GM21723 (cell line): ENCODE data around the gene FBXO3.
"Not testable (repeated sequence)": the region's sequence is repeated elsewhere in the genome, so short reads cannot be mapped to it uniquely, and the experiment has no call there.

ENCODE experiments used
- ATAC-seq: cut with Tn5 transposase; IDR thresholded peaks from one replicate; pipeline ENCODE4 v1.9.1; 2021; ENCODE audit warnings: mild to moderate bottlenecking, moderate library complexity; ENCODE audit not compliant: unreplicated experiment

Gene FBXO3

GRCh38 chr11:33773987-33774735, at the start of gene FBXO3:
TSS of gene FBXO3 (minus strand) at chr11:33774520. CDS start at chr11:33774497, 23 bp downstream.
- ATAC-seq = peak; percentile 76

- not testable (repeated sequence) for ATAC-seq
Observed at GRCh38 chr11:33822981-33823380, 48.7 kb upstream of the FBXO3 start.

GRCh38 chr11:33819278-33820035, 45.1 kb upstream of the FBXO3 start:
- ATAC-seq = no peak

- peak; percentile 62 for ATAC-seq
Observed at GRCh38 chr11:33808228-33808828, 34.0 kb upstream of the FBXO3 start.

GRCh38 chr11:33804471-33804870, 30.2 kb upstream of the FBXO3 start:
- no peak for ATAC-seq

GRCh38 chr11:33802194-33802950, 28.1 kb upstream of the FBXO3 start:
- no peak for ATAC-seq

GRCh38 chr11:33801821-33802193, 27.5 kb upstream of the FBXO3 start:
- ATAC-seq = no peak

GRCh38 chr11:33797879-33798278, 23.6 kb upstream of the FBXO3 start:
- no peak for ATAC-seq

GRCh38 chr11:33790040-33790439, 15.7 kb upstream of the FBXO3 start:
- ATAC-seq = no peak

GRCh38 chr11:33788095-33788494, 13.8 kb upstream of the FBXO3 start:
- ATAC-seq = not testable (repeated sequence)

- ATAC-seq = no peak
Observed at GRCh38 chr11:33787076-33787475, 12.8 kb upstream of the FBXO3 start.

- ATAC-seq = no peak
Observed at GRCh38 chr11:33785609-33786008, 11.3 kb upstream of the FBXO3 start.

GRCh38 chr11:33779849-33780528, 5.7 kb upstream of the FBXO3 start:
- no peak for ATAC-seq

- ATAC-seq = no peak
Observed at GRCh38 chr11:33778675-33779074, 4.4 kb upstream of the FBXO3 start.

GRCh38 chr11:33777906-33778305, 3.6 kb upstream of the FBXO3 start:
- ATAC-seq = no peak

GRCh38 chr11:33775832-33776470, 1.6 kb upstream of the FBXO3 start:
- peak; percentile 26 for ATAC-seq

GRCh38 chr11:33775467-33775807, 1.1 kb upstream of the FBXO3 start:
- ATAC-seq = no peak

GRCh38 chr11:33774736-33775466, 581 bp upstream of the FBXO3 start:
- no peak for ATAC-seq

- ATAC-seq = peak; percentile 32
Observed at GRCh38 chr11:33773404-33773986, 825 bp downstream of the FBXO3 start.
